K562 (cell line): Measurements from ENCODE around the gene LRRTM3.

Experiments used
- HNRNPUL1 ChIP-seq: fragments of 200-400 bp; formaldehyde crosslinking; IDR thresholded peaks from 2 replicates; pipeline ENCODE4 v1.6.1; 2017; ENCODE audit warnings: low read length
- PCBP2 ChIP-seq: fragments of 200-400 bp; formaldehyde crosslinking; IDR thresholded peaks from 2 replicates; pipeline ENCODE4 v1.6.1; 2018; ENCODE audit warnings: low read length, low read depth, mild to moderate bottlenecking, moderate library complexity; ENCODE audit not compliant: poor library complexity, severe bottlenecking
- SPI1 ChIP-seq: IDR thresholded peaks from 2 replicates; pipeline ENCODE4 v1.6.1; 2011; ENCODE audit warnings: low read depth, low read length, control low read depth, borderline replicate concordance
- TAF1 ChIP-seq: IDR thresholded peaks from 2 replicates; pipeline ENCODE4 v1.6.1; 2011; ENCODE audit warnings: mild to moderate bottlenecking, low read length, moderate library complexity; ENCODE audit not compliant: insufficient read depth, control insufficient read depth, severe bottlenecking; ENCODE audit errors: extremely low read depth
- ZBTB17 ChIP-seq: fragments of 450-650 bp; formaldehyde crosslinking; IDR thresholded peaks from 2 replicates; pipeline ENCODE4 v1.4.0; 2020; ENCODE audit warnings: mild to moderate bottlenecking
- ZNF764 ChIP-seq: fragments of 250-450 bp; sonication (Bioruptor Pico); IDR thresholded peaks from 2 replicates; pipeline ENCODE4 v1.4.0; 2020; ENCODE audit warnings: low read depth, mild to moderate bottlenecking, moderate library complexity
- TF ChIP-seq, protein P1 (sequence below): fragments of 250-450 bp; sonication (Bioruptor Pico); IDR thresholded peaks from 2 replicates; pipeline ENCODE4 v1.5.0; 2020; ENCODE audit warnings: mild to moderate bottlenecking, borderline replicate concordance

DNA sequence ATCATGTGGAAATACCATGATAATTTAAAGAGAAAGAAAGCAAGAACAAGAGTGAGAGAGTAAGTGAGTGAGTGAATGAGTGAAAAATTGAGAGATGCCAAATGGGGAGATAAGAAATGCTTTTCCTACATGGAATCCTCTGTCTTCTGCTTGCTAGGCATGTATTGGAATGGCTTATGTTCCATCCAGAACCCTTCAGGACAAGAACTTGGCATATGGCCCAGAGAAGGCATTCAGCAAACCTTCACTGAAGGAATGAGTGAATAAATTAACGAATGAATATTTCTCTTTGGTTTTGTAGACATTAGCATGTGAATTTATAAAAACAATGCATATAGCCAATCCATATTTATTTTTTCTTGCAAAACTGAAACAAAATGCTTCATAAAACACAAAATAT is 162.2 kb downstream of the LRRTM3 start:
- no peak for TF ChIP-seq SPI1
- TF ChIP-seq ZNF764: no peak
- TF ChIP-seq PCBP2: no peak
- TF ChIP-seq, protein P1, sequence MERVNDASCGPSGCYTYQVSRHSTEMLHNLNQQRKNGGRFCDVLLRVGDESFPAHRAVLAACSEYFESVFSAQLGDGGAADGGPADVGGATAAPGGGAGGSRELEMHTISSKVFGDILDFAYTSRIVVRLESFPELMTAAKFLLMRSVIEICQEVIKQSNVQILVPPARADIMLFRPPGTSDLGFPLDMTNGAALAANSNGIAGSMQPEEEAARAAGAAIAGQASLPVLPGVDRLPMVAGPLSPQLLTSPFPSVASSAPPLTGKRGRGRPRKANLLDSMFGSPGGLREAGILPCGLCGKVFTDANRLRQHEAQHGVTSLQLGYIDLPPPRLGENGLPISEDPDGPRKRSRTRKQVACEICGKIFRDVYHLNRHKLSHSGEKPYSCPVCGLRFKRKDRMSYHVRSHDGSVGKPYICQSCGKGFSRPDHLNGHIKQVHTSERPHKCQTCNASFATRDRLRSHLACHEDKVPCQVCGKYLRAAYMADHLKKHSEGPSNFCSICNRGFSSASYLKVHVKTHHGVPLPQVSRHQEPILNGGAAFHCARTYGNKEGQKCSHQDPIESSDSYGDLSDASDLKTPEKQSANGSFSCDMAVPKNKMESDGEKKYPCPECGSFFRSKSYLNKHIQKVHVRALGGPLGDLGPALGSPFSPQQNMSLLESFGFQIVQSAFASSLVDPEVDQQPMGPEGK (CRISPR knock-in tag): no peak
- TF ChIP-seq ZBTB17 (CRISPR knock-in tag): no peak
- TF ChIP-seq TAF1: no peak
- TF ChIP-seq HNRNPUL1: no peak
